ENCODE data around the gene LAIR2.

The LAIR2 gene

DNA sequence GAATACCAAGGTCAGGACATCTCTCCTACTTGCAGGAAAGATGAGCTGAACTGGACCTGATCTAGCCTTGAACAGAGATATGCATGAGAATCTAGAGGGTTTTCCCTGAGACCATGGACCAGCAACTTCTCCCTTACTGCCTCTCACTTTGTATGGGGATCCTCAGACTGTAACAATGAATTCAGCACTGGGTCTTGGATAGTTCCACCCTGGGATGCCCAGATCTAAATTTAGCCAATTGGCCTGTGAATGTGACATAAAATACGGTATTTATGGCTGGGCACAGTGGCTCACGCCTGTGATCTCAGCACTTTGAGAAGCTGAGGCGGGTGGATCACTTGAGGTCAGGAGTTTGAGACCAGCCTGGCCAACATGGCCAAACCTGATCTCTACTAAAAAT is 55.7 kb downstream of the LAIR2 start:
- no peak for DNase-seq (ENCODE audit: low spot score)
- TF ChIP-seq, protein P1, sequence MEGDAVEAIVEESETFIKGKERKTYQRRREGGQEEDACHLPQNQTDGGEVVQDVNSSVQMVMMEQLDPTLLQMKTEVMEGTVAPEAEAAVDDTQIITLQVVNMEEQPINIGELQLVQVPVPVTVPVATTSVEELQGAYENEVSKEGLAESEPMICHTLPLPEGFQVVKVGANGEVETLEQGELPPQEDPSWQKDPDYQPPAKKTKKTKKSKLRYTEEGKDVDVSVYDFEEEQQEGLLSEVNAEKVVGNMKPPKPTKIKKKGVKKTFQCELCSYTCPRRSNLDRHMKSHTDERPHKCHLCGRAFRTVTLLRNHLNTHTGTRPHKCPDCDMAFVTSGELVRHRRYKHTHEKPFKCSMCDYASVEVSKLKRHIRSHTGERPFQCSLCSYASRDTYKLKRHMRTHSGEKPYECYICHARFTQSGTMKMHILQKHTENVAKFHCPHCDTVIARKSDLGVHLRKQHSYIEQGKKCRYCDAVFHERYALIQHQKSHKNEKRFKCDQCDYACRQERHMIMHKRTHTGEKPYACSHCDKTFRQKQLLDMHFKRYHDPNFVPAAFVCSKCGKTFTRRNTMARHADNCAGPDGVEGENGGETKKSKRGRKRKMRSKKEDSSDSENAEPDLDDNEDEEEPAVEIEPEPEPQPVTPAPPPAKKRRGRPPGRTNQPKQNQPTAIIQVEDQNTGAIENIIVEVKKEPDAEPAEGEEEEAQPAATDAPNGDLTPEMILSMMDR (IDR thresholded peaks at IDR 0.05; ENCODE audit: extremely low read depth, insufficient read depth, missing control alignments): no peak
- in situ Hi-C loops (cut with MboI; ENCODE audit: low pct_unique_long_range_greater_than_20kb, low sequenced_read_pairs, unreplicated experiment): no loop called here

All from GM13977 (cell line).